Eye (tissue), 1 donor: ENCODE data around the gene PITPNB.

ENCODE experiments used
- DNase-seq: peaks from one replicate; pipeline ENCODE4 v3.0.0-alpha.2; 2015

The PITPNB gene

GRCh38 chr22:27853424-27853823 lies 65.6 kb downstream of the PITPNB start:
- DNase-seq, result no peak

DNA sequence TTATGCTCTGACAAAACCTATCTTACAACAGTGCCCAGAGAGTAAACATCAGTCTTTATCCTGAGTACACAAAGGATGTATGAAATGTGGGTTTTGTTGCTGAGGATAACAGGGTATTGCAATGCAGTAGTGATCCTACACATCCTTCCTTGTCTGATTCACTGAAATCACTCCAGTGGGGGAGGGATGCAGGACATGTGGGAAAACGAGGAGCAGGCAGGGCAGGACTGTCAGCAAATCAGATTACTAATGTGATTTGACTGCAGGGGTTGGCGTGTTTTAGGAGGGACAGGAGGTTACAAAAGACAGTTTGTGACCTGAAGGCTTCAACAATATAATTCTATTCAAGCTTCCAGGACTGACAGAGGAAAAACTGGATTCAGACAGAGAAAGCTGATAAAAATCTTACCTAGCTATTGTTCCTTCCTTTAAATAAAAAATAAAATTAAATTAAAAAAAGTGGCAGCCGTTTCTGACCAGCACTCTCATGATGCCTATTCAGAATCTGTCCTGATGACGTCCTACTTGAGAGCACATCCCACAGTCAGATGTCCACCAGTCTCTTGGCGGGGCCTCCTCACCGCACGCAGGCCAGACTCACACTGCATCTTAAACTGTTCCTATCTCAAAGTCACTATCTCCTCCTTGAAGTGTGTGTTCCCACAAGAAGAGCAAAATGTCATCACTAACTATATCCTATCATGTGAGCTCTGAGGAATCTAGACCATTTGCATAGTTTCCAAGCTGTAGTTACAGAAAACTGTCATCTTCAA lies 66.9 kb downstream of the PITPNB start:
- DNase-seq, result peak; percentile 74

DNA sequence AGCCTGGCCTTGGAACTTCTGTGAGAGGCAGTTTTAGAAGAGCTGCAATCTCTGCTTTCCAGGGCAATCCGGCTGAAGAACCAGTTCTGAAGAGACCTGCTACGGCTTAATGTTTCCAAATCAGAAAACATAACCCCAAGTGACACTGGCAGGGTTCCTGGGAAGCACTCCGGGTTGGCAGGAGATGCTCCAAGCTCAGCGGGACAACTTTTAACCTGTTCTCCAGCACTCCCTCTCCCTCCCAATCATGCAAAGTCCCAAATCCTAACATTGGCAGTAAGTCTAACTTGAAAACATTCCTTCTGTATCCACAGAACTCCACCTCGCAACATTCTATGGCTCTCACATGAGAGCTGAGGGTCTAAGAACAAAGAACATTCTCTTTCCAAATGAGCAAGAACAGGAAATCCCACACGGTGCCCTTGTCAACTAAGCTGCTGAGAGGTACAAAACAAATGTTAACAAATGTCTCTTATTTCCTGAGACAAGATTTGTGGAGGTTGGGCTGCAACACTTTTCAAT lies 69.0 kb downstream of the PITPNB start:
- no peak for DNase-seq

GRCh38 chr22:27848005-27848404 lies 71.1 kb downstream of the PITPNB start:
- no peak for DNase-seq

DNA sequence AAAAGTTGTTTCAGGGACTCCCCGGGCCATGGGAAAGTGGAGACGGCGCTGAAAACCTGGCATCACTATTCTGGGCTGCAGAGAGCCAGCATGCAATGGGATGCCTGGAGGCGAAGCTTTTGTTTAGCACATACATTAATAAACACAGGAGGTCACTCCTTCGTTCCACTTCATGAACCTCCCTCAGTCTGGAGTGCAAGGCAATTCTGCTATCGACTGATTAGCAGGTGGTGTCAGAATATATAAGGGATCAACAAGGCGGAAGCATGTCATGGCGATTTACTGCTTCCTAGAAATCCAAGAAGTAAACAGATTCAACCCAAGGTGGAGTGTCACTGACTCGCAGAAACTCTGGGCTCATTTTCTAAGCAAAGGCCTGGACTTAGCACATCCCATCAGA lies 72.1 kb downstream of the PITPNB start:
- peak; percentile 68 for DNase-seq

DNA sequence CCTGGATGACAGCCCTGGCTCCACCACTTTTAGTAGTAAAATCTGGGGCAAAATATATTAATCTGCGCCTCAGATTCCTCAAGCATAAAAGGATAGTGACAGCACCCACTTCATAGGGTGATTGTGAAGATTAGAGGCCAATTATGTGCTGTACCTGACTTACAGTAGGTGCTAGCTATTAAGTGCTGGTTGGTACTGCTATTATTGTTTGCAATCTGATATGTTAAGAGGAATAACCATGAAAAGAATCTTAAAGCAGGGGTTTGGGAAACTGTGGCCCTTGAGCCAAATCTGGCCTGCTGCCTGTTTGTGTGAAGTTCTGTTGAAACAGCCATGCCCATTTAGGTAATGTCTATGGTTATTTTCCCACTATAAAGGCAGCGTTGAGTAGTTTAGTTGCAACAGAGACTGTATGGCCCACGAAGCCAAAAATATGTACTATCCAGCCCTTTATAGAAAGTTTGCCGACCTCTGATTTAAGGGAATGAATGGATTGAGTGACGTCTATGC lies 72.8 kb downstream of the PITPNB start:
- no peak for DNase-seq

- no peak for DNase-seq
Observed at GRCh38 chr22:27845644-27846043, 73.4 kb downstream of the PITPNB start.

GRCh38 chr22:27844656-27845591 lies 74.1 kb downstream of the PITPNB start:
- DNase-seq, result peak; percentile 59

DNA sequence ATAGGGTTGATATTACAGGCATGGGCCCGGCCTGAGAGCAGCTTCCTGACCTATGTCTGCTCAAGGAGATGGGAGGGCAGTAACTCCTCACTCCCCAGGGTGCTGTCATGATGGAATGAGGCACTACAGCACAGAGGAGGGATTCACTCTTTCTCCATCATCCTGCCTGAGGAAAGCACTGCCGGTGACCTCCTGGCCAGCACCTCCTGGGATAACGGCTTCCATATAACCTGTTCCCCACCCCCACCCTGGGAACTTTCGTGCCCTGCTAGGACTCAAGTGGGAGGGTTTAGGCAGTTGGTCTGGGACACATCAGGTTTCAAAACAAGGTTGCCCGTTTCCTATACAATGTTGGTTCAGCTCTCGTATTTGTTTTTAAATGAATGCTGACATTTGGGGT lies 74.8 kb downstream of the PITPNB start:
- DNase-seq, result no peak

DNA sequence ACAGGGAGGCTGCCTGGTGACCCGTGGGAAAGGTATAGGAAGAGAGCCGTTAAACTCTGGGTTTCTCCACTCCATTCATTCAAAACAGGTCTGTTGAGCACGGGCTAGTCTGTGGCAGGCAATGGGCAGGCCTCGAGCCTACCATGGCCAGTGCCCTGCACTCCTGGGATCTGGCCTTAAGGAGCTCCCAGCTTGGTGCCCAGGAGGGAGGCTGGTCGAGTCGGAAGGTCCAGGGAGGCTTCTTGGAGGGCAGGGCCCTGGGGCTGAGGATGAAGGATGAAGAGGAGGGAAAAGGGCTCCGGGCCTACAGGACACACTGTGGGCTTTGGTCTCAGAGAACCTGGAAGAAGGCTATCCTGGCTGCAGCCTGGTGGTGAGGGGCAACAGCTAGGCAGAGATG lies 75.6 kb downstream of the PITPNB start:
- no peak for DNase-seq

GRCh38 chr22:27842669-27843431 lies 76.2 kb downstream of the PITPNB start:
- DNase-seq, result peak; percentile 78

DNA sequence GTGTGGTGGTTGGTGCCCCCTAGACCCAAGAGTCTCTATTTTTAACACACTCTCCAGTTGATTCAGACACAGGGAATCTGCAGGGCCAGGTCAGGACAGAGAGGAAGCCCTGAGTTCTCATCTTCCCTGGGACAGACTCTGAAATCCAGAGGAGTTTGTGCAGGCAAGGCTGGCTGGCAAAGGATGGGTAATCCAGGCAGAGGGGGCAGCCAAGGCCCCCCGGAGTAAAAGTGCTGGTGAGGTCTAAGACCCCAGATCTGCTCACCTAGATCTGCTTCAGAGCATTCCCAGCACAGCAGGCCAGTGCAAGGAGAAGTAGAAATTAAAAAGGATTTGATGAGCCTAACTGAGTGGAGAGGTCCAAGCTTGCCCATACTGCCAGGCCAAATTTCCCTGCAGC lies 76.9 kb downstream of the PITPNB start:
- DNase-seq, result no peak

- no peak for DNase-seq
Observed at GRCh38 chr22:27840436-27840835, 78.6 kb downstream of the PITPNB start.

DNA sequence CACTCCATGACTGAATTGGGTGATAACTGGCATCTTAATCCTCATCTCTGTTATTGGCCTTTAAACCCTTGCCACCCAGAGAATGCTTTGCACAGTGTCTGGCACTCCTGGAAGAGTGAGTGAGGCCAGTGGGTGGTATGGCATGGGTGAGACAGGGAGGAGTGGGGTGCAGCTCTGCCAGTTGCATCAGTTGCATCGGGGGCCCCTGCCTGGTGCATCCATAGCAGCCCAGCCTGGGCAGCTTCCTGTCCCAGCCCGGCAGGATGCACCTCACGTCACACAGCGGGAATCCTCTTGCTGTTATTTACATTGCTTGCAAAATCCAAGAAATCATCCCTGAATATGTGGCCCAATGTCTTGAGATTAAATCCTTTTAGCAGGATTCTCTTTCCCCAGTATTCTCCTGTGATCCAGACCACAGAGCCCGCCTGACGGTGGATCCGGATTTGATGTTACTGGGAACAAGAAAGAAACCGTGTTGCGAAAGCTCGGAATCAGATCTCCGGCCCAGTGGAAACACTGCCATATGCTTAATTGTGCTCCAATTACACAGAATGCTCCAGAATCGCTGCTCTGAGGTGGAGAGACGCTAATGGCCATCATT lies 79.9 kb downstream of the PITPNB start:
- no peak for DNase-seq

DNA sequence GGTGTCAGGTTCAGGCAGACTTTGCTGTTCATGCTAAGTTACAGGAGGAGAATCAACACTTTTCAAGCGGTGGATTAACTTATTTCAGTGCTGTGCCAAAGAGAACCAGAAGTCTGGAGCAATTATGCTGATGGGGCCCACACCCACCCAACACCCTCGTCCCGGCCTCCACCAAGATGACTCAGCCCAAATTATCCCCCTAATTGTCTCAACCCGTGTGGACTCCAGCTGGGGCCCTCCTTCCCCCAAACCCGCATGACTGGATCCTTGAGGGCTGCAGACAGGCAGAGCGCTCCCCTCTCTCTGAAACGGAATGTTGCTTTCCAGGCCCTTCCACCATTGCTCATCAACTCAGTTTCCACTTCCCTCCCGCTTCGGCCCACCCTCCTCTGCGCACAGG lies 82.9 kb downstream of the PITPNB start:
- peak; percentile 75 for DNase-seq

DNA sequence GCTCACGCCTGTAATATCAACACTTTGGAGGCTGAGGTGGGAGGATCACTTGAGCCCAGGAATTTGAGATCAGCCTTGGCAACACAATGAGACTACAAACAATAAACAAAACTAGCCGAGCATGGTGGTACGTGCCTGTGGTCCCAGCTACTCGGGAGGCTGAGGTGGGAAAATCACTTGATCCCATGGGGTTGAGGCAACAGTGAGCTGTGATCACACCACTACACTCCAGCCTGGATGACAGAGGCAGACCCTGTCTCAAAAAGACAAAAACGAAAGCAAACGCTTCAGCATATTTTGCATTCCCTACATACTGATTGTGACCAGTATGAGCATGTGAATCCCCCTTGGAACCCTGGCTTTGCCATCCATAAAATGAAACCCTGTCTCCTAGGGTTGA lies 83.6 kb downstream of the PITPNB start:
- DNase-seq, result peak; percentile 38

DNA sequence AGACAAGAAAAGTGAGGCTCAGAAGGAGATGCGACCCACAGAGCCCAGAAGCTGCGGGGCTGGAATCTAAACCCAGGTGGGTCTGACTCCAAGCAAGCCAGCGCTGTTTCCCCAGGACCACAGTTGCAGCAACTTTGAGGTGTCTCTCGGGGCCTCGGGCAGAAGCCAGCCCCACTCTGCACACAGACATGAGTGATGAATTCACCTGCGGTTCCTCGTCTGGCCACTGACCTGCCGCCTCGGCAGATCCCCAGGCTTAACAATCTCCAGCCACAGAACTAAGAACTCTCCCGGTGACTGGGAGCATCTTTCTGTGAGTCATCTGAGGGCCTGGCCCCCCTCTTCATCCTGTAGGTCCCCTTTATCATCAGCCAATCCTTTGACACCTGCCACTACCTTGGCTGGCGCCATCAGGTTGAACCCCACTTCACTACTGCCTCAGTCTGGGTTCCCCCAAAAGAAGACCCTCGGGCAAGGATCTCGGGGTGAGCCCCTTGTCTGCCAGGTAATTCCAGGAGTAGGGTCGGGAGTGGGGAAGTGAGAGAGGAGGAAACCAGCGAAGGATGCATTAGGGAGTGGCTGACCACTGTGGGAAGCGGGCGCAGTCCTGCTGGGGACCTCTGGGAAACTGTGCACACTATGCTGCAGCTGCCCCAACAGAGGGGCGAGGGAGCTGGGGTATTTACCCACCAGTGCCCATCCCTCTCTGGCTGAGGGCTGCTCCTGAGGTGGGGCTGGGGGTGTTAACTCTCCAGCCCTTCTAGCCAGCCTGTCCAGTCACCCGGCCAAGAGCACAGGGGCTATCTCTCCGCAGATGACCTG lies 84.5 kb downstream of the PITPNB start:
- no peak for DNase-seq

GRCh38 chr22:27833803-27834202 lies 85.3 kb downstream of the PITPNB start:
- no peak for DNase-seq

DNA sequence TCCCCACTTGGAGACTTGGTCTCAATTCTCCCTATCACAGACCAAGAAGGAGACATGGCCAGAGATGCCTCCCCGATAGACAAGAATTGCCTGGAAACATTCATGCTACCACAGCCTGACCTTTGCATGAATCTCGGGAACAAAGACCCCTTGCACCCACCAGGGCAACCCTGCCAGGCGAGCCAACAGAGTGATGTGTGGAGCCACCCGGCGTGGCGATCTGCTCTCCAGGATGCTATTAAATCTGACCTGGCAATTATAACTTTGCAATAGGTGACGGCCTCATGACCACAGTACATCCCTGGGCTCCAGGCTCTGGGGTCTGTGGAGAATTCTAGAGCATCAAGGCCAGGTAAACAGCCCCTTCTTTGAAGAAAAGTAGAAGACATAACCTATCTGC lies 86.5 kb downstream of the PITPNB start:
- no peak for DNase-seq

GRCh38 chr22:27829620-27830019 lies 89.4 kb downstream of the PITPNB start:
- no peak for DNase-seq
